H1 (cell line): Measurements from ENCODE around the gene MYBPH. TPM values are rescaled to one million over a fixed set of nuclear protein-coding genes. Genes with fewer than 3 reads are reported as not detected.

ENCODE experiments used
- CTCF ChIA-PET: fragments of 300-600 bp; sonication (Branson Sonifier 250); formaldehyde crosslinking; loops from one replicate; lab custom pipeline; 2021; ENCODE audit not compliant: partially characterized antibody; lab: Charles Lee
- POLR2A ChIA-PET: fragments of 300-600 bp; sonication (Branson Sonifier 250); formaldehyde crosslinking; loops from one replicate; lab custom pipeline; 2021; ENCODE audit warnings: inconsistent platforms; ENCODE audit not compliant: partially characterized antibody; lab: Charles Lee
- DNase-seq, 2 experiments: peaks; one replicate each; pipeline versions ENCODE4 v3.0.0 to v3.0.0-alpha.2; 2010 to 2022; ENCODE audit warnings: low spot score in 2 of 2, low read depth in 1 of 2, mixed read lengths in 1 of 2
- FAIRE-seq: peaks from 2 replicates; lab custom pipeline; 2011; peaks lifted over from hg19 to GRCh38; lab: Jason Lieb, UNC
- H2AFZ ChIP-seq: 2 replicates; pipeline ENCODE4 v1.8.1; 2012; ENCODE audit warnings: low read length, inconsistent platforms
- H2AK5ac ChIP-seq: 2 replicates; pipeline ENCODE4 v1.6.1; 2013; ENCODE audit warnings: low read depth, low read length
- H2BK120ac ChIP-seq: replicated peaks from 2 replicates; pipeline ENCODE3; 2013; ENCODE audit warnings: low read depth, low read length, inconsistent platforms
- H2BK12ac ChIP-seq: 2 replicates; pipeline ENCODE4 v1.6.1; 2013; ENCODE audit warnings: low read depth, low read length
- H2BK15ac ChIP-seq: 2 replicates; pipeline ENCODE4 v1.6.1; 2013; ENCODE audit warnings: low read length
- H2BK20ac ChIP-seq: 2 replicates; pipeline ENCODE4 v1.6.1; 2013; ENCODE audit warnings: low read length
- H2BK5ac ChIP-seq: 2 replicates; pipeline ENCODE4 v1.6.1; 2013; ENCODE audit warnings: low read depth, low read length
- H3K14ac ChIP-seq: 2 replicates; pipeline ENCODE4 v1.6.1; 2013; ENCODE audit warnings: inconsistent platforms; ENCODE audit not compliant: insufficient read length
- H3K18ac ChIP-seq: 2 replicates; pipeline ENCODE4 v1.6.1; 2013; ENCODE audit warnings: low read length; ENCODE audit errors: extremely low read depth
- H3K23ac ChIP-seq: 2 replicates; pipeline ENCODE4 v1.6.1; 2013; ENCODE audit warnings: inconsistent platforms; ENCODE audit not compliant: insufficient read length
- H3K23me2 ChIP-seq: 2 replicates; pipeline ENCODE4 v1.6.1; 2013; ENCODE audit warnings: low read depth, low read length
- H3K27ac ChIP-seq: 2 replicates; pipeline ENCODE4 v1.6.1; 2011; ENCODE audit warnings: low read depth, low read length, inconsistent platforms
- H3K27me3 ChIP-seq, 4 experiments: replicated peaks in 1 of 4; 1 replicate in 1 of 4; 2 replicates in 3 of 4; pipeline versions ENCODE4 v1.6.1 to v1.8.1; 2011 to 2013; ENCODE audit warnings: low read length in 3 of 4, mild to moderate bottlenecking in 3 of 4, inconsistent platforms in 2 of 4, mixed read lengths in 2 of 4, moderate library complexity in 1 of 4; ENCODE audit not compliant: control insufficient read depth in 3 of 4, insufficient read depth in 3 of 4; ENCODE audit errors: extremely low read depth in 1 of 4
- H3K36me3 ChIP-seq, 4 experiments: 2 replicates each; pipeline versions ENCODE4 v1.6.1 to v1.8.1; 2011 to 2013; ENCODE audit warnings: mild to moderate bottlenecking in 4 of 4, low read length in 3 of 4, moderate library complexity in 2 of 4, control low read depth in 1 of 4, inconsistent platforms in 1 of 4; ENCODE audit not compliant: insufficient read depth in 4 of 4, control insufficient read depth in 2 of 4
- H3K4ac ChIP-seq: replicated peaks from 2 replicates; pipeline ENCODE3; 2013; ENCODE audit warnings: low read length, low read depth, mixed read lengths, inconsistent platforms; ENCODE audit not compliant: insufficient read length
- H3K4me1 ChIP-seq, 4 experiments: replicated peaks in 1 of 4; 1 replicate in 1 of 4; 2 replicates in 3 of 4; pipeline versions ENCODE4 v1.6.1 to v1.8.1; 2011 to 2013; ENCODE audit warnings: low read length in 3 of 4, inconsistent platforms in 2 of 4, mixed read lengths in 1 of 4; ENCODE audit not compliant: insufficient read depth in 4 of 4, control insufficient read depth in 3 of 4
- H3K4me2 ChIP-seq, 2 experiments: 2 replicates each; pipeline versions ENCODE4 v1.6.1 to v1.8.1; 2011 to 2013; ENCODE audit warnings: low read depth in 2 of 2, low read length in 2 of 2, control low read depth in 1 of 2, inconsistent platforms in 1 of 2, mild to moderate bottlenecking in 1 of 2; ENCODE audit not compliant: insufficient read depth in 1 of 2
- H3K4me3 ChIP-seq, 4 experiments: fragments of 200-600, 300-600 bp in 1 of 4; sonication (generic), shearing (Covaris generic), sonication (Bioruptor Twin) in 1 of 4; 2 replicates each; pipeline versions ENCODE4 v1.5.1 to v1.8.1; 2011 to 2016; ENCODE audit warnings: low read length in 4 of 4, low read depth in 3 of 4, control low read depth in 2 of 4, inconsistent platforms in 2 of 4, mild to moderate bottlenecking in 2 of 4, mixed read lengths in 1 of 4, moderate library complexity in 1 of 4; ENCODE audit not compliant: insufficient read depth in 2 of 4; ENCODE audit errors: extremely low read depth in 1 of 4
- H3K56ac ChIP-seq: replicated peaks from 2 replicates; pipeline ENCODE3; 2013; ENCODE audit warnings: low read depth, mild to moderate bottlenecking, mixed read lengths, low read length, inconsistent platforms; ENCODE audit not compliant: insufficient read length
- H3K79me1 ChIP-seq: 2 replicates; pipeline ENCODE4 v1.6.1; 2013; ENCODE audit warnings: low read depth, low read length, control low read depth
- H3K79me2 ChIP-seq, 2 experiments: 2 replicates each; pipeline versions ENCODE4 v1.6.1 to v1.8.1; 2012 to 2013; ENCODE audit warnings: low read length in 2 of 2, mild to moderate bottlenecking in 2 of 2, inconsistent platforms in 1 of 2; ENCODE audit not compliant: insufficient read depth in 2 of 2, control insufficient read depth in 1 of 2
- H3K9ac ChIP-seq, 4 experiments: replicated peaks in 1 of 4; 1 replicate in 1 of 4; 2 replicates in 3 of 4; pipeline versions ENCODE4 v1.6.1 to v1.8.1; 2011 to 2013; ENCODE audit warnings: low read depth in 3 of 4, low read length in 3 of 4, control low read depth in 2 of 4, mild to moderate bottlenecking in 2 of 4, moderate library complexity in 2 of 4, inconsistent platforms in 1 of 4; ENCODE audit errors: extremely low read depth in 1 of 4
- H3K9me3 ChIP-seq, 2 experiments: 2 replicates each; pipeline versions ENCODE4 v1.6.1 to v1.8.1; 2012 to 2013; ENCODE audit warnings: mild to moderate bottlenecking in 2 of 2, moderate library complexity in 2 of 2, control low read depth in 1 of 2, inconsistent platforms in 1 of 2, low read depth in 1 of 2, low read length in 1 of 2, mixed read lengths in 1 of 2; ENCODE audit not compliant: insufficient read depth in 2 of 2
- H4K20me1 ChIP-seq, 2 experiments: replicated peaks in 1 of 2; 2 replicates each; pipeline versions ENCODE3 to v1.8.1; 2011 to 2013; ENCODE audit warnings: inconsistent platforms in 2 of 2, low read length in 2 of 2, mild to moderate bottlenecking in 1 of 2; ENCODE audit not compliant: insufficient read depth in 2 of 2, control insufficient read depth in 1 of 2
- H4K5ac ChIP-seq: 2 replicates; pipeline ENCODE4 v1.6.1; 2013; ENCODE audit warnings: low read length, low read depth, mixed read lengths, inconsistent platforms; ENCODE audit not compliant: insufficient read length
- H4K8ac ChIP-seq: 2 replicates; pipeline ENCODE4 v1.8.0; 2013; ENCODE audit warnings: mild to moderate bottlenecking, moderate library complexity, low read length, inconsistent platforms; ENCODE audit not compliant: insufficient read depth; ENCODE audit errors: extremely low read depth
- H4K91ac ChIP-seq: replicated peaks from 2 replicates; pipeline ENCODE3; 2013; ENCODE audit warnings: low read length, mixed read lengths, inconsistent platforms; ENCODE audit not compliant: insufficient read length
- BACH1 ChIP-seq: IDR thresholded peaks from 2 replicates; pipeline ENCODE4 v1.6.1; 2012; ENCODE audit warnings: low read length, improper control_type of control experiment
- NRF1 ChIP-seq: IDR thresholded peaks from 2 replicates; pipeline ENCODE4 v1.6.1; 2011; ENCODE audit warnings: mild to moderate bottlenecking, low read depth, low read length, improper control_type of control experiment
- POLR2A ChIP-seq, 2 experiments: IDR thresholded peaks; 1 replicate in 1 of 2; 2 replicates in 1 of 2; pipeline ENCODE4 v1.6.1; 2011; ENCODE audit warnings: low read depth in 2 of 2, low read length in 2 of 2, mild to moderate bottlenecking in 2 of 2; ENCODE audit errors: control extremely low read depth in 1 of 2
- TBP ChIP-seq: IDR thresholded peaks from 2 replicates; pipeline ENCODE4 v1.6.1; 2011; ENCODE audit warnings: low read depth, low read length, improper control_type of control experiment
- WGBS, 2 experiments: shearing (Covaris generic) in 1 of 2; methylation state at CpG; one replicate each; pipeline versions ENCODE4 v1.1.6 to v1.1.7; 2013 to 2015; ENCODE audit warnings: low lambda C conversion rate in 2 of 2, mixed read lengths in 2 of 2, inconsistent platforms in 1 of 2, low coverage in 1 of 2, missing lambda C conversion rate in 1 of 2; ENCODE audit not compliant: insufficient replicate concordance in 2 of 2, insufficient coverage in 1 of 2, insufficient read length in 1 of 2; ENCODE audit errors: extremely low coverage in 1 of 2, missing lambda C conversion rate in 1 of 2; 5-methylcytosine and 5-hydroxymethylcytosine counted together
- polyA plus RNA-seq, 7 experiments: library from polyadenylated mRNA; depleted of rRNA in 3 of 7; stranded (reverse) in 5 of 7; unstranded in 2 of 7; fragments of >200 nt in 5 of 7; fragments of 200-250 nt in 2 of 7; gene quantifications; 1 replicate in 5 of 7; 2 replicates in 1 of 7; 4 replicates in 1 of 7; pipeline versions ENCODE4 v1.2.1 to v1.2.3, GENCODE V29; 2011 to 2013; ENCODE audit warnings: missing spikeins in 2 of 7, mixed read lengths in 2 of 7
- total RNA-seq: library from RNA; stranded (reverse); fragmentation: NEBNext Ultra II Directional; extraction: Animal tissue kit (Norgen Biotek cat#: 25700); gene quantifications from 2 replicates; pipeline ENCODE4 v1.2.1, GENCODE V29; 2021

MYBPH gene
- total and polyA plus RNA-seq, 2 of the 8 experiments (the other 6 are each of a cell fraction or from before 2014, with no cell fraction given) = not detected

GRCh38 chr1:203204756-203205155 is 29.1 kb upstream of the MYBPH start:
- no peaks in the 10 kb centered on the region for H3K36me3 ChIP-seq
- no peak for TF ChIP-seq NRF1
- TF ChIP-seq BACH1 = no peak
- no peak for TF ChIP-seq TBP
- TF ChIP-seq POLR2A (IDR thresholded peaks at IDR 0.05; ENCODE audit: control extremely low read depth in 1 of 2, low read depth in 2 of 2, low read length in 2 of 2) = no peak
- no peak overlapping the region for H2AK5ac ChIP-seq
- H3K9ac ChIP-seq = no peak overlapping the region
- no peak overlapping the region for H3K4ac ChIP-seq
- H3K79me1 ChIP-seq = no peaks in the 10 kb centered on the region
- no peaks in the 10 kb centered on the region for H3K9me3 ChIP-seq
- H4K20me1 ChIP-seq = no peaks in the 10 kb centered on the region
- ChIA-PET POLR2A (no interaction called here), CTCF (interaction anchor here (1.2 to 6.0 kb wide), 7 partner anchors 8 to 162 kb away, joined by 3 to 56 read pairs (median 16); no protein-coding TSS in a partner anchor)
- no peak overlapping the region for H3K23ac ChIP-seq
- no peak overlapping the region for H3K27ac ChIP-seq
- H2BK5ac ChIP-seq = no peak overlapping the region
- no peak overlapping the region for H3K18ac ChIP-seq
- H3K23me2 ChIP-seq = no peaks in the 10 kb centered on the region
- no peak overlapping the region for H2BK15ac ChIP-seq
- H4K91ac ChIP-seq = no peak overlapping the region
- H3K4me2 ChIP-seq = no peak overlapping the region
- H3K27me3 ChIP-seq = no peaks in the 10 kb centered on the region; a peak in 1 of 7 replicates
- H3K56ac ChIP-seq = no peak overlapping the region
- WGBS, 2 experiments = 100% methylated on average over 2 of the region's 2 CpGs; no CpG with 5 or more reads in 1 of the 2 experiments
- no peak overlapping the region for H4K8ac ChIP-seq
- no peak overlapping the region for H3K4me3 ChIP-seq
- no peak overlapping the region for H3K14ac ChIP-seq
- DNase-seq (no peak), FAIRE-seq (no peak)
- H2BK20ac ChIP-seq = no peak overlapping the region
- H2BK12ac ChIP-seq = no peak overlapping the region
- H3K4me1 ChIP-seq = peaks cover 0 to 4% (median 0%) of the 10 kb centered on the region in 4 experiments; a peak in 1 of 7 replicates
- no peak overlapping the region for H2BK120ac ChIP-seq
- no peak overlapping the region for H4K5ac ChIP-seq
- H3K79me2 ChIP-seq = no peaks in the 10 kb centered on the region
- H2AFZ ChIP-seq = no peak overlapping the region
